Nephron progenitor cell (in vitro differentiated cells): ENCODE measurements around the gene FRMD7.
"Not testable (repeated sequence)": the region's sequence is repeated elsewhere in the genome, so short reads cannot be mapped to it uniquely, and the experiment has no call there.

Experiments
- DNase-seq: peaks from one replicate; pipeline ENCODE4 v3.0.0; 2021
- H3K27ac Mint-ChIP-seq: 2 replicates; pipeline ENCODE4 v1.8.0; 2021; ENCODE audit warnings: mild to moderate bottlenecking, moderate library complexity, mixed read lengths
- H3K27me3 Mint-ChIP-seq: 2 replicates; pipeline ENCODE4 v1.8.0; 2021; ENCODE audit warnings: mild to moderate bottlenecking, low read depth, mixed read lengths; ENCODE audit not compliant: poor library complexity
- H3K36me3 Mint-ChIP-seq: 2 replicates; pipeline ENCODE4 v1.8.0; 2021; ENCODE audit warnings: low read depth, mixed read lengths
- H3K4me1 Mint-ChIP-seq: 2 replicates; pipeline ENCODE4 v1.8.0; 2021; ENCODE audit warnings: mixed read lengths
- H3K4me3 Mint-ChIP-seq: 2 replicates; pipeline ENCODE4 v1.8.0; 2021; ENCODE audit warnings: mild to moderate bottlenecking, moderate library complexity, mixed read lengths
- H3K9me3 Mint-ChIP-seq: 2 replicates; pipeline ENCODE4 v1.8.0; 2021; ENCODE audit warnings: mild to moderate bottlenecking, moderate library complexity, mixed read lengths
- CTCF ChIP-seq: fragments of 200-600 bp; sonication (generic); IDR thresholded peaks from 2 replicates; pipeline ENCODE4 v1.5.0; 2021; ENCODE audit warnings: antibody characterized with exemption

The FRMD7 gene

GRCh38 chrX:132165005-132165404, 37.2 kb upstream of the FRMD7 start:
- H3K27ac Mint-ChIP-seq: no peak overlapping the region

GRCh38 chrX:132163094-132163493, 35.3 kb upstream of the FRMD7 start:
- not testable (repeated sequence) for H3K4me1 Mint-ChIP-seq, DNase-seq, H3K27ac Mint-ChIP-seq, H3K27me3 Mint-ChIP-seq, H3K4me3 Mint-ChIP-seq
- Mint-ChIP-seq H3K9me3 (peaks cover 77% of the 10 kb centered on the region), H3K36me3 (peaks cover 42% of the 10 kb centered on the region)

More at GRCh38 chrX:132165005-132165404, 37.2 kb upstream of the FRMD7 start:
- Mint-ChIP-seq H3K36me3 (peaks cover 42% of the 10 kb centered on the region), H3K4me3 (no peak overlapping the region), H3K9me3 (peaks cover 65% of the 10 kb centered on the region), H3K4me1 (peaks cover 5% of the 10 kb centered on the region), H3K27me3 (peaks cover 2% of the 10 kb centered on the region)
- TF ChIP-seq CTCF: no peak
- DNase-seq: no peak

DNA sequence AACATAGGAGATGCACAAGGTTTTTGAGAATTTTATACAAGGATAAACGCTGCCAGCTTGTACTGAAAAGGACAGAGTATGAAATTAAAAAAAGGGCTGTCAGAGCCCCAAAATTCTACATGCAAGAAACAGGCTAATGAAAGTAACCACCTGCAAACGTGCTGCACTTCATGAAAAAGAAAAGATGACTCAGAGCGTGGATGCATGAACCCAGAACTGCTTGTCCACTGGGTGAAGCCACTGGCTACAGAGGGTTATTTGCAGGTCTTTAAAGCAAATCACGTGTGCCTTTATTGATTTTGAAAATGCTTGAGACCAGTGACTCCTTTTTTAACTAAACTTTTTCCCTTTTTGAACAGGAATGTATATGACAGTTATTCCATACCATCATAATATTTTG, 25.3 kb upstream of the FRMD7 start:
- peaks cover 7% of the 10 kb centered on the region for H3K9me3 Mint-ChIP-seq
- H3K4me3 Mint-ChIP-seq: no peak overlapping the region
- peaks cover 11% of the 10 kb centered on the region for H3K27me3 Mint-ChIP-seq

GRCh38 chrX:132146456-132146855, 18.6 kb upstream of the FRMD7 start:
- no peak for DNase-seq
- Mint-ChIP-seq H3K9me3 (no peaks in the 10 kb centered on the region), H3K36me3 (no peaks in the 10 kb centered on the region), H3K27ac (no peak overlapping the region), H3K4me3 (no peak overlapping the region), H3K27me3 (peaks cover 5% of the 10 kb centered on the region), H3K4me1 (no peaks in the 10 kb centered on the region)
- no peak for TF ChIP-seq CTCF

More for the DNA sequence above, 25.3 kb upstream of the FRMD7 start:
- Mint-ChIP-seq H3K4me1 (no peaks in the 10 kb centered on the region), H3K36me3 (no peaks in the 10 kb centered on the region), H3K27ac (no peak overlapping the region)
- TF ChIP-seq CTCF: no peak
- no peak for DNase-seq

DNA sequence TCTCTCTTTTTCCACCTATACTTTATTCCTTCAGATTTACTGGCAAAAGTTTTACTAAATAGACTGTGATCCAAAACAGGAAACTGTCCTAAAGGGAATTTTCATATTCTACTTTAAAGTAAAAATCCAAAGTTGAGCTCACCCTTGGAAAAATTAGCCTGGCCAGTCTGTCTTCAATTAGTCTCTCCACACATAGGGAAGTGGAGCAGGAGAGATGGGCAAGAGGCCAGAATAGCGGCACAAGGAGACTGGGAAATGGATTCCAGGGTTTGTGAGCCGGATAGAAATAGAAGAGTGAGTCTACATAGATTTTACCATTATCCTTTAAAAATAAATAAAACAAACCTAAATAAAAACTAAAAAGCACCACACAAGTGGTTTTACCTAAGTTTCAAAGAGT, 16.2 kb upstream of the FRMD7 start:
- Mint-ChIP-seq H3K4me3 (no peak overlapping the region), H3K4me1 (no peaks in the 10 kb centered on the region), H3K27me3 (peaks cover 3% of the 10 kb centered on the region), H3K27ac (no peak overlapping the region), H3K36me3 (no peaks in the 10 kb centered on the region), H3K9me3 (peaks cover 7% of the 10 kb centered on the region)
- TF ChIP-seq CTCF: no peak
- DNase-seq: no peak

DNA sequence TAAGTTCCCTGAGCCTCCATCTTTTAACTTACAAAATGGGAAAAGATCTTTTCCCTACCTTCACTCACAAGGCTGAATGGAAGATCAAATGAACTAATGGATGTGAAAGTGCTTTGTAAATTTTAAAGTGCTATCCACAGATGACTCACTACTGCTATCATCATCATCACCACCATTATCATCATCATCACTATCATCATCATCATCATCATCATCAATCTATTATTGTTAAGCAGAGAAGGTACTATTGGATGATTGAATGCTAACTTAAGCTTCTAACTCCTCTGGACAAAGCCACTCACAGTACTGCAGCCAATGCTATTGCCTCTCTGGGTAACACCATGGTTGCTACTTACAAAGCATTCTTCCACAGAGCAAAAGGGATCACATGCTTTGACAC, 1.9 kb downstream of the FRMD7 start:
- no peak for TF ChIP-seq CTCF
- Mint-ChIP-seq H3K27ac (no peak overlapping the region), H3K4me1 (peaks cover 19% of the 10 kb centered on the region), H3K36me3 (no peaks in the 10 kb centered on the region), H3K9me3 (peaks cover 12% of the 10 kb centered on the region), H3K4me3 (no peak overlapping the region), H3K27me3 (peaks cover 9% of the 10 kb centered on the region)
- DNase-seq: no peak
